Eye (tissue), 1 donor: ENCODE measurements around the gene F2R.
A peak's percentile ranks its signal among the peaks of the same experiment; 100 is the strongest.

Experiments used
- DNase-seq: peaks from one replicate; pipeline ENCODE4 v3.0.0-alpha.2; 2015

F2R gene

GRCh38 chr5:76690704-76691466 lies 25.0 kb upstream of the F2R start:
- no peak for DNase-seq

GRCh38 chr5:76691467-76692273 lies 24.3 kb upstream of the F2R start:
- DNase-seq: peak; percentile 38

- DNase-seq: no peak
Observed at GRCh38 chr5:76692274-76692540, 23.7 kb upstream of the F2R start.

GRCh38 chr5:76692651-76693050 lies 23.3 kb upstream of the F2R start:
- DNase-seq: no peak

- DNase-seq: no peak
Observed at GRCh38 chr5:76693141-76693540, 22.8 kb upstream of the F2R start.

GRCh38 chr5:76694317-76694716 lies 21.6 kb upstream of the F2R start:
- DNase-seq: no peak

GRCh38 chr5:76695346-76695745 lies 20.6 kb upstream of the F2R start:
- no peak for DNase-seq

- DNase-seq: no peak
Observed at GRCh38 chr5:76696251-76696650, 19.7 kb upstream of the F2R start.

GRCh38 chr5:76697670-76698069 lies 18.3 kb upstream of the F2R start:
- DNase-seq: no peak

- no peak for DNase-seq
Observed at GRCh38 chr5:76700571-76700970, 15.4 kb upstream of the F2R start.

GRCh38 chr5:76701298-76701697 lies 14.6 kb upstream of the F2R start:
- DNase-seq: no peak

- DNase-seq: no peak
Observed at GRCh38 chr5:76703707-76704106, 12.2 kb upstream of the F2R start.

GRCh38 chr5:76704131-76704663 lies 11.7 kb upstream of the F2R start:
- no peak for DNase-seq

GRCh38 chr5:76705574-76705973 lies 10.4 kb upstream of the F2R start:
- no peak for DNase-seq

- no peak for DNase-seq
Observed at GRCh38 chr5:76709762-76710161, 6.2 kb upstream of the F2R start.

- DNase-seq: no peak
Observed at GRCh38 chr5:76710991-76711390, 4.9 kb upstream of the F2R start.

GRCh38 chr5:76714751-76715485 lies 1.0 kb upstream of the F2R start:
- DNase-seq: no peak

- DNase-seq: no peak
Observed at GRCh38 chr5:76715486-76715735, 515 bp upstream of the F2R start.

GRCh38 chr5:76716456-76717157 lies 681 bp downstream of the F2R start:
- DNase-seq: peak; percentile 76

GRCh38 chr5:76717222-76718083 lies 1.5 kb downstream of the F2R start:
- DNase-seq: peak; percentile 33

GRCh38 chr5:76718381-76718832 lies 2.5 kb downstream of the F2R start:
- DNase-seq: no peak

- DNase-seq: no peak
Observed at GRCh38 chr5:76718880-76719279, 3.0 kb downstream of the F2R start.
